NCI-H146 treated with DMSO at 0.1 percent for 48 hours (cell line): Measurements from ENCODE around the gene CLBA1.

Source experiments
- DNase-seq: peaks from one replicate; lab custom pipeline; 2025; ENCODE audit not compliant: unreplicated experiment; lab: John Stamatoyannopoulos, UW

CLBA1 gene

GRCh38 chr14:104979758-104980610, 5.6 kb upstream of the CLBA1 start:
- DNase-seq: no peak

- DNase-seq: no peak
Measured at GRCh38 chr14:104980611-104981531, 4.7 kb upstream of the CLBA1 start.

GRCh38 chr14:104981699-104982541, 3.7 kb upstream of the CLBA1 start:
- no peak for DNase-seq

GRCh38 chr14:104982548-104983230, 2.9 kb upstream of the CLBA1 start:
- no peak for DNase-seq

GRCh38 chr14:104983231-104983721, 2.3 kb upstream of the CLBA1 start:
- no peak for DNase-seq

GRCh38 chr14:104984056-104984894, 1.3 kb upstream of the CLBA1 start:
- no peak for DNase-seq

GRCh38 chr14:104986487-104987164, 1.0 kb downstream of the CLBA1 start:
- no peak for DNase-seq

- DNase-seq: no peak
Measured at GRCh38 chr14:104989236-104989950, 3.8 kb downstream of the CLBA1 start.

- DNase-seq: no peak
Measured at GRCh38 chr14:104989951-104990303, 4.3 kb downstream of the CLBA1 start.

- DNase-seq: no peak
Measured at GRCh38 chr14:104991896-104992230, 6.3 kb downstream of the CLBA1 start.

GRCh38 chr14:104992501-104992900, 6.9 kb downstream of the CLBA1 start:
- no peak for DNase-seq

GRCh38 chr14:104993306-104993705, 7.7 kb downstream of the CLBA1 start:
- DNase-seq: no peak

GRCh38 chr14:104993808-104994591, 8.4 kb downstream of the CLBA1 start:
- DNase-seq: no peak

- DNase-seq: no peak
Measured at GRCh38 chr14:104994978-104995377, 9.4 kb downstream of the CLBA1 start.

- no peak for DNase-seq
Measured at GRCh38 chr14:104996032-104996431, 10.4 kb downstream of the CLBA1 start.

GRCh38 chr14:104996483-104996882, 10.9 kb downstream of the CLBA1 start:
- no peak for DNase-seq

- DNase-seq: no peak
Measured at GRCh38 chr14:104998801-104999200, 13.2 kb downstream of the CLBA1 start.

- no peak for DNase-seq
Measured at GRCh38 chr14:104999361-104999760, 13.8 kb downstream of the CLBA1 start.
